Upper lobe of left lung (tissue), 6 donors: ENCODE results near the gene KCNQ2. TPM values are rescaled to one million over a fixed set of nuclear protein-coding genes. Genes with fewer than 3 reads are reported as not detected.

Source experiments
- ATAC-seq, 2 donors: fragments of 200-7000 bp; cut with Tn5 transposase; one replicate each; pipeline ENCODE4 v1.9.1; 2022; ENCODE audit warnings: mild to moderate bottlenecking in 2 of 2, moderate library complexity in 2 of 2; ENCODE audit not compliant: low FRiP score in 2 of 2
- DNase-seq, 2 donors: peaks; one replicate each; pipeline ENCODE4 v3.0.0-alpha.2; 2019 to 2020
- H3K27ac ChIP-seq, 4 donors: fragments of 200-600 bp; sonication (generic); one replicate each; pipeline ENCODE4 v1.5.1; 2016 to 2019
- H3K27me3 ChIP-seq, 4 donors: fragments of 200-600 bp; sonication (generic); one replicate each; pipeline ENCODE4 v1.5.1; 2017 to 2019
- H3K36me3 ChIP-seq, 4 donors: fragments of 200-600 bp; sonication (generic); one replicate each; pipeline ENCODE4 v1.5.1; 2016 to 2019
- H3K4me1 ChIP-seq, 4 donors: fragments of 200-600 bp; sonication (generic); one replicate each; pipeline ENCODE4 v1.5.1; 2018 to 2019
- H3K4me3 ChIP-seq, 4 donors: fragments of 200-600 bp; sonication (generic); one replicate each; pipeline ENCODE4 v1.5.1; 2017 to 2019; ENCODE audit warnings: mild to moderate bottlenecking in 2 of 4, moderate library complexity in 1 of 4
- H3K9me3 ChIP-seq, 4 donors: fragments of 200-600 bp; sonication (generic); one replicate each; pipeline ENCODE4 v1.5.1; 2018 to 2019
- CTCF ChIP-seq, 6 experiments: fragments of 450-650 bp in 4 of 6; fragments of 200-600 bp in 2 of 6; sonication (generic) in 2 of 6; IDR thresholded peaks; one replicate each; pipeline ENCODE4 v1.5.1; 2016 to 2019; ENCODE audit warnings: antibody characterized with exemption in 6 of 6
- EP300 ChIP-seq, 4 donors: sonication (generic); formaldehyde crosslinking; IDR thresholded peaks; one replicate each; pipeline ENCODE4 v1.5.1; 2017; ENCODE audit warnings: antibody characterized with exemption in 4 of 4, control low read depth in 2 of 4
- POLR2A ChIP-seq, 4 donors: fragments of 450-650 bp; IDR thresholded peaks; one replicate each; pipeline ENCODE4 v1.5.1; 2016 to 2017; ENCODE audit warnings: antibody characterized with exemption in 4 of 4, mild to moderate bottlenecking in 2 of 4
- POLR2AphosphoS5 ChIP-seq, 2 donors: sonication (generic); formaldehyde crosslinking; IDR thresholded peaks; one replicate each; pipeline ENCODE4 v1.5.1; 2017; ENCODE audit warnings: antibody characterized with exemption in 2 of 2
- WGBS, 2 donors: methylation state at CpG; one replicate each; pipeline ENCODE4 v1.1.5; 2017 to 2018; 5-methylcytosine and 5-hydroxymethylcytosine counted together
- total RNA-seq, 6 donors: library from RNA; depleted of rRNA in 4 of 6; stranded (reverse); fragments of >200 nt in 4 of 6; gene quantifications; one replicate each; pipeline versions ENCODE4 v1.1.0 to v1.2.1, GENCODE V29; 2016 to 2021
- donor health status: DM: no; HTN: no; CAD: no; lungs with moderate emphysema.
- donor health status: DM: no; HTN: yes; CAD: no; lungs with severe emphysema.

KCNQ2 gene
- total RNA-seq, 6 donors from 2014 or later = 0.66 TPM; not detected in 5

DNA sequence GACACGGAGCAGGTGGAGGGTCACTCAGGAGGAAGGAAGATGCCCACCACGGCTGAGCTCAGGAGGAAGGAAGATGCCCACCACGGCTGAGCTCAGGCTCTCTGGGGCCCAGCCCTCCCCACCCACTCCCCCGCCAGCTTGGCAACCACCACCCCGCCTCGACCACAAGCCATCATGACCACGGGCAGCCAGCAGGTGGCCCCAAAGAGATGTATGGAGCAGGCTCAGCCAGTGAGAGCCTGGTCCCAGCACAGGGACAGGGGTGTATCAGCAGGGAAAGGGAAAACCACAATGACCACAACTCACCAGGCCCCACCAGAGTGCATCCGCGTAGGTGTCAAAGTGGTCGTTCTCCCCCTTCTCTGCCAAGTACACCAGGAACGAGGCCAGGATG lies 30.4 kb downstream of the KCNQ2 start:
- H3K9me3 ChIP-seq = no peaks in the 10 kb centered on the region
- H3K27me3 ChIP-seq = no peaks in the 10 kb centered on the region
- no peaks in the 10 kb centered on the region for H3K36me3 ChIP-seq
- 32% methylated on average over 11 of the region's 11 CpGs; no CpG with 5 or more reads in 1 of the 2 donors for WGBS, 2 donors
- DNase-seq = peak; percentile 31 to 35
- no peaks in the 10 kb centered on the region for H3K4me1 ChIP-seq
- no peak for TF ChIP-seq POLR2A (IDR thresholded peaks at IDR 0.05)
- no peak for TF ChIP-seq POLR2AphosphoS5 (IDR thresholded peaks at IDR 0.05)
- no peak for TF ChIP-seq EP300 (IDR thresholded peaks at IDR 0.05)
- peak in 1 of 6 experiments; percentile 30 for TF ChIP-seq CTCF (IDR thresholded peaks at IDR 0.05)
- H3K4me3 ChIP-seq = no peak overlapping the region
- no peak overlapping the region for H3K27ac ChIP-seq
- ATAC-seq = no peak

DNA sequence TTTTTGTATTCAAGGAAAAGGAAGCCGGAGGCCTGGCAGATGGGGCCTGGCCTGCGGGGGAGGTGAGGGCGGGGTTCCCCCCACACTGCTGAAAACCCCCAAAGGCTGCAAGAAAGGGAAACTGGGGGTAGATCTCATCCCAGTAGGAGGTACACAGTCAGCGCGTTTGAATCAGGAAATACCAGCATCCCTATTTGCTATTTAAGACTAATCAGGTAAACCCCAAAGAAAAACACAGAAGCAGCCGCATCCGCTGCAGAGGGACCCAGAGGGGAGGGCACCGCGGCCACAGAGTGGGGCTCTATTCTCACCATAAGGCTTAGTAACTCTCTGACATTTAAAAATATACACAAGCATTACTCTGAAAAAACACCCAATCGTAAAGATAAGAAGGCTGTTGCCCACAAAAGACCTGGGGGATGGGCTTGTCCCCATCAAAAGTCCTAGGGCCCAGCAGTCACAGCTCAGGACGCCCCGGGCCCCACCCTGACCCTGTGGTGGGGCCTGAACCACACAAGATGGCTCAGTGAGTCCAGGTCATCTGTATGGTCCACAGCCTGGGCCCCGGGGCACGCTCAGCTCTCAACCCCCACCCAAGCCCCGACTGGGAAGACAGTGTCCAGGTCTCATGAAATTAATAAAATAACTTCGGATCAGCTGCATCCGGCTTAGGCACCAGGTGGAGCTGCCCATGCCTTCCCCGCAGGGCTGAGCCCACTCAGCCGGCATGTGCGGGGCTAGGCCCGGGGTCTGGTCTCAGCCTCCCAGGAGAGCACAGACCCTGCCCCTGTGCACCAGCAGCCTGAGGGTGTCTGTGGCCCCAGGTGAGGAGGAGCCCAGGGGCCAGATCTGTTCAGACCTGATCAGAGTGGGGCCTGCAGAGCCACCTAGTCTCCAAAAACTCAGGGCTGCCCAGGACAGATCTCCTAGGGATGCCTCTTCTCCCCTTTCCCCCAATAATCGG lies 31.0 kb downstream of the KCNQ2 start:
- H3K36me3 ChIP-seq = no peaks in the 10 kb centered on the region
- TF ChIP-seq CTCF (IDR thresholded peaks at IDR 0.05) (no peak), EP300 (IDR thresholded peaks at IDR 0.05) (no peak), POLR2AphosphoS5 (IDR thresholded peaks at IDR 0.05) (no peak), POLR2A (IDR thresholded peaks at IDR 0.05) (no peak)
- no peaks in the 10 kb centered on the region for H3K27me3 ChIP-seq
- no peak overlapping the region for H3K27ac ChIP-seq
- no peak for ATAC-seq
- H3K9me3 ChIP-seq = no peaks in the 10 kb centered on the region
- no peaks in the 10 kb centered on the region for H3K4me1 ChIP-seq
- WGBS, 2 donors = 39 to 60% methylated on average over 8 to 22 of the region's 22 CpGs
- no peak overlapping the region for H3K4me3 ChIP-seq
- DNase-seq = peak in 1 of 2 donors; percentile 40

DNA sequence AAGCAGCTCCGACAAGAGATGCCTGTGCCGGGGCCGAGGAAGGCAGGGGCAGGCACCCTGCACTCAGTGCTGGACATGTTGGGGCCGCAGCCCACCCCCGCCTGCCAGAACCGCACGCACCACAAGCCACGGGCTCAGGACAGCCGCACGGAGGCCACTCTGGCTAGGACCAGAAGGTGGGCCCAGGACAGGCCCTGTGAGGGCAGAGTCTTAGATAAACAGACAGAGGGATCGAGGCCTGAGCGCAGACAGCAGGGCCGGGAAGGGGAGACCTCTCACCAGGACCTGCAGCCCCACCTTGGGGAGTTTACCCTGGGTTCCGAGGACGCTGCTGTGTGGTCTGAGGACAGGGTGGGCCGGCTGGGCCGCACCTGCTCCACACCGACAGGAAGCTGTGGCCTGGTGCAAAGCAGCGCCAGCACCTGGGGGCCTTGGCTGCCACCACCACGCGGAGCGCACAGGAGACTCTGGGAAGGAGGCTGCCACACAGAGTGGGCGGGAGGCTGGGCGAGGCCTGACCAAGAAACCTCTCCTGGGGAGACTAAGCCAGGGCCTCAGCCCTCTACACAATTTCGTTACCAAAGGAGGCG lies 32.0 kb downstream of the KCNQ2 start:
- Histone ChIP-seq H3K9me3 (no peaks in the 10 kb centered on the region), H3K27ac (no peak overlapping the region), H3K27me3 (no peaks in the 10 kb centered on the region), H3K4me3 (no peak overlapping the region), H3K4me1 (no peaks in the 10 kb centered on the region), H3K36me3 (no peaks in the 10 kb centered on the region)
- DNase-seq (peak in 1 of 2 donors; percentile 69), ATAC-seq (peak in 1 of 2 donors; percentile 4)
- WGBS, 2 donors = 79 to 84% methylated on average over 17 to 26 of the region's 26 CpGs
- TF ChIP-seq EP300 (IDR thresholded peaks at IDR 0.05) (no peak), CTCF (IDR thresholded peaks at IDR 0.05) (no peak), POLR2A (IDR thresholded peaks at IDR 0.05) (no peak)

GRCh38 chr20:63439866-63440265 lies 32.6 kb downstream of the KCNQ2 start:
- Histone ChIP-seq H3K27ac (no peak overlapping the region), H3K27me3 (no peaks in the 10 kb centered on the region), H3K4me1 (peaks cover 0 to under 1% (median 0%) of the 10 kb centered on the region in 4 donors), H3K4me3 (no peak overlapping the region), H3K9me3 (no peaks in the 10 kb centered on the region), H3K36me3 (no peaks in the 10 kb centered on the region)
- ATAC-seq (peak in 1 of 2 donors; percentile 2), DNase-seq (peak in 1 of 2 donors; percentile 72)
- 85 to 91% methylated on average over 5 to 15 of the region's 15 CpGs for WGBS, 2 donors
- no peak for TF ChIP-seq POLR2A (IDR thresholded peaks at IDR 0.05)
- no peak for TF ChIP-seq POLR2AphosphoS5 (IDR thresholded peaks at IDR 0.05)
- no peak for TF ChIP-seq CTCF (IDR thresholded peaks at IDR 0.05)
- no peak for TF ChIP-seq EP300 (IDR thresholded peaks at IDR 0.05)
